ENCODE results near the gene RARS2.
"Not testable (repeated sequence)": the region's sequence is repeated elsewhere in the genome, so short reads cannot be mapped to it uniquely, and the experiment has no call there.

The RARS2 gene, protein sequence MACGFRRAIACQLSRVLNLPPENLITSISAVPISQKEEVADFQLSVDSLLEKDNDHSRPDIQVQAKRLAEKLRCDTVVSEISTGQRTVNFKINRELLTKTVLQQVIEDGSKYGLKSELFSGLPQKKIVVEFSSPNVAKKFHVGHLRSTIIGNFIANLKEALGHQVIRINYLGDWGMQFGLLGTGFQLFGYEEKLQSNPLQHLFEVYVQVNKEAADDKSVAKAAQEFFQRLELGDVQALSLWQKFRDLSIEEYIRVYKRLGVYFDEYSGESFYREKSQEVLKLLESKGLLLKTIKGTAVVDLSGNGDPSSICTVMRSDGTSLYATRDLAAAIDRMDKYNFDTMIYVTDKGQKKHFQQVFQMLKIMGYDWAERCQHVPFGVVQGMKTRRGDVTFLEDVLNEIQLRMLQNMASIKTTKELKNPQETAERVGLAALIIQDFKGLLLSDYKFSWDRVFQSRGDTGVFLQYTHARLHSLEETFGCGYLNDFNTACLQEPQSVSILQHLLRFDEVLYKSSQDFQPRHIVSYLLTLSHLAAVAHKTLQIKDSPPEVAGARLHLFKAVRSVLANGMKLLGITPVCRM
- 17.9 to 51.5 (median 37.2) reads per million in 17 experiments for total RNA-seq

DNA sequence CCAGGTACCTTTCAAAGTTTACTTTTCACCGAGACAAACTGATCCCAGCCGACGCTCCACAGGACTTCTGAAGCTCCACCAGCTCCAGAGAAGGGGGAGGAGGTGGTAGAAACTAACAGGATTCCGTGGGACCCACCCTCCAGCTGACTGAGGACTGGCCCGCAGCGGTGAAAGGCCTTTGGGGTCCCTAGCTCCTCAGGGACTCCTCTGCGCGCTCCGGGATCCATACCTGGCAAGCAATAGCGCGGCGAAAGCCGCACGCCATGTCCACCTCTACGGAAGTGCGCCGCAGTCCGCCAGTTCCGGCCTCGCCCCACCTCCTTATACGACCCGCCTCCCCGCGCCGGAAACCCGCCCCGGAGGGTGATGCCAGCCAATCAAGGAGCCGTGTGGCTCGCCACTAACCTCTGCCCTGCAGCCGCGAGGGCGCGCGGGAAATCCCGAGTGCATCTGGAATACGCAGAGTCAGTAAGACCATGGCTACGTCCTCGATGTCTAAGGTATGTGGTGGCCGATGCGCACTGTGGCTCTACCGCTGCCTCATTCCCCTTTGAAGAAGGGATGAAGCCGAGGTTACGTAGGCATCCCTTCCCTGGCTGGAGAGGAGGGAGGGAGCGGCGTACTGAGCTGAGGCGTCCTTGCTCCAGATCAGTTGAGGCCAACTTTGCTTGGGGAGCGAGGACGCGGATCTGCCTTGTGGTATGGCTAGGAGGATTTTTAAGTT lies at the start of gene RARS2, which contains the start of gene ORC3:
Gene RARS2 (minus strand): TSS at position 295 of the 724 bp plus-strand sequence. CDS start 30 bp downstream, at position 265.
Gene ORC3 (plus strand): TSS at position 443 of the 724 bp plus-strand sequence. CDS start 34 bp downstream, at position 477.
- DNase-seq: peak; percentile 97 to 98 (median 98)

DNA sequence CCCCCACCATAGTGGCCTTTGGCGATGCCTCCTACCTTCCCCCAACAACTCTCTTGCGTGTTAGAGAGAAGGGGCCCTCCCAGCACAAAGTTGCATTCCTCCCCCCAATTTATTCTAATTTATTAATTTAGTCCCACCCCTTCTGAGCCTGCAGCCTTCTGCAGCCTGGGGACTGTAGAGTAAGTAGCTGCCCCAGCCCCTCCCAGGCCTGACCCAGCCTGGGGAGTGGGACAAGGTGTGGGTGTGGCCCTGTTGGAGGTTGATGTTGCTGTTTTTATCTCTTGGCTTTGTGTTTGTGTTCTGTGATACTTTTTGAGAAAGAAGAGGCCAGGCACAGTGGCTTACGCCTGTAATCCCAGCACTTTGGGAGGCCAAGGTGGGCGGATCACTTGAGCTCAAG lies 49.6 kb upstream of the RARS2 start:
- DNase-seq: no peak

DNA sequence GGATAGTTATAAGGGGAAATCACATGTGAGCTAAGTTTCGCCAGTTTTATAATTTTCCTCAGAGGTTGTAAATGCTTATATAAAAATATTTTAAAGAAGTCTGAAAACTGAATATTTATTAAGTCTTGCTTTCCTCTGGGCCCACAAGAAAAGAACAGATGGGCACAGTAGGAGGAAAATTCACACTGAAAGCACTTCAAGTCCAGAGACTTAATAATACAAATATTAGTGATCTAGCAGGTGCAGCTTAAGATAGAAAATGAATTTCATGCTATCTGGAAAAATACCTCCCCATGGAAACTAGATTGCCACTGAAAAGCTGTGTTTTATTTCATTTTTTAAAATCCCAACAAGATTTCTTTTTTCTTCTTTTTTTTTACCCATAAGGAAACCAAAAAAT lies 47.3 kb upstream of the RARS2 start:
- DNase-seq: no peak

- DNase-seq: no peak
Observed at GRCh38 chr6:87636315-87636714, 46.5 kb upstream of the RARS2 start.

DNA sequence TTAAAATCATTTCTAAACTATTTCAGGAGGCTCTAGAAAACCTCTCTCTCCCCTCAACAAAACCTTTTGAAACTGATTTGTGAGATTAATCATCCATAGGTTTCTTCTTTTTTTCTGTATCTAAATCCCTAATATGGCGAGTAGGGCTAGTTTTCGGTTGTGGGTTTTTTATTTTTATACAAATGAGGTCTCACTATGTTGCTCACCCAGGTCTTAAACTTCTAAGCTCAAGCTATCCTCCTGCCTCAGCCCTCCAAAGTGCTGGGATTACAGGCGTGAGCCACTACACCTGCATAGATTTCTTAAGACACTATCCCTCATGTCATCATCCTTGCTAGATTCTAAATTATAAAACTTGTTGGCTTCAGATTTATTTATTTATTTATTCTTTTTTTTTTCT lies 44.1 kb upstream of the RARS2 start:
- no peak for DNase-seq

- DNase-seq: no peak
Observed at GRCh38 chr6:87630746-87631145, 41.0 kb upstream of the RARS2 start.

DNA sequence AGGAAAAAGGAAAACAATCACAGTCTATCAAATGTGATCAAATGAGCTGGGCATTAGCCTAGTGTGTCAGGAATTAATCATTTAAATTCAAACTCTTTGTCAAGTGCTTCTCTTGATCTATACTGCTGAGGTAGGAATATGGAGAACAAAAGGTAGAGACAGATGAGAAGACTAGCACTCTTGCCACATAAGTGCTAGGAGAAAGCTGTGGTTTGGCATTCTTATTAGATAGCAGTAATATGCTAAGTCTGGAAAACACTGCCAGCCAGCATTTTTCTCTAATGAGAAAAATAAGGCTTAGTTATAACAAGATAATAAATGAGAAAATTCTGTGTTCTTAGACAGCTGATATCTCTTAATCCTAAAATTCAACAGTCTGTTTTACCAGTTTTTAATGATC lies 39.1 kb upstream of the RARS2 start:
- no peak for DNase-seq

DNA sequence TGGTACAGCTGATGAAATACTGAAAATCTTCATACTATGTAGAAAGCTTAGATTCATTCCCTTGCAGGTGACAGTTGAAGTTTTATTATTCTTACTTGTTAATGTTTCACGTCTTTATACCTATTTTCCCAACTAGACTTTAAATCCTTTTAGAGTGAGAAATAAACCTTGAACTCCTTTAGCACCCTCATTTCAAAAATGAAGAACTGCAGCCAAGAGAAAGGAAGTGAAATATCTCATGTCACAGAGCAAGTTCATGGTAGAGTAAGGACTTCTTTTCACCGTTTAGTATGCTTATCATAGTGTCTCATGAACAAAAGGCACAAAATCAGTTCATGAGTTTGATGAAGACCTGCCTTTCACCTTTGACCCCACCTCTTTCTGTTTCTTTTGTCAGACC lies 38.6 kb upstream of the RARS2 start:
- peak in 2 of 4 experiments; percentile 16 for DNase-seq

- no peak for DNase-seq
Observed at GRCh38 chr6:87623248-87623647, 33.5 kb upstream of the RARS2 start.

- DNase-seq: no peak
Observed at GRCh38 chr6:87618531-87618930, 28.7 kb upstream of the RARS2 start.

DNA sequence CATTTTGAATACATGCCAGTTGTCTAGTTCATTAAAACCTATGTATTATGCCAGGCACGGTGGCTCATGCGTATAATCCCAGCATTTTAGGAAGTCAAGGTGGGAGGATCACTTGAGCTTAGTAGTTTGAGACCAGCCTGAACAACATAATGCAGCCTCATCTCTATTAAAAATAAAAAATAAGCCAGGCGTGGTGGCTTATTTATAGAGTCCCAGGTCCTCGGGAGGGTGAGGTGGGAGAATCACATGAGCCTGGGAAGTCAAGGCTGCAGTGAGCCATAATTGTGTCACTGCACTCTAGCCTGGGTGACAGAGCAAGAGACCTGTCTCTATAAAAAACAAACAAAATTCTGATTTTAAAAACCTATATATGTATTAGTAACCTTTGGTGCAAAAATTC lies 27.6 kb upstream of the RARS2 start:
- DNase-seq: no peak

DNA sequence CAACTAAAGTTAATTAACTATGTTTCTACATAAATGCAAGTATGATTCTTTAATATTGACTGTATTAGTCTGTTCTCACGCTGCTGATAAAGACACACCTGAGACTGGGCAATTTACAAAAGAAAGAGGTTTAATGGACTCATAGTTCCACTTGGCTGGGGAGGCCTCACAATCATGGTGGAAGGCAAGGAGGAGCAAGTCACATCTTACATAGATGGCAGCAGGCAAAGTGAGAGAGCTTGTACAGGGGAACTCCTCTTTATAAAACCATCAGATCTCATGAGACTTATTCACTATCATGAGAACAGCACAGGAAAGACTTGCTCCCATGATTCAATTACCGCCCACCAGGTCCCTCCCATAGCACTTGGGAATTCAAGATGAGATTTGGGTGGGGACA lies 23.2 kb upstream of the RARS2 start:
- not testable (repeated sequence) for DNase-seq

- DNase-seq: no peak
Observed at GRCh38 chr6:87608802-87609201, 19.0 kb upstream of the RARS2 start.

DNA sequence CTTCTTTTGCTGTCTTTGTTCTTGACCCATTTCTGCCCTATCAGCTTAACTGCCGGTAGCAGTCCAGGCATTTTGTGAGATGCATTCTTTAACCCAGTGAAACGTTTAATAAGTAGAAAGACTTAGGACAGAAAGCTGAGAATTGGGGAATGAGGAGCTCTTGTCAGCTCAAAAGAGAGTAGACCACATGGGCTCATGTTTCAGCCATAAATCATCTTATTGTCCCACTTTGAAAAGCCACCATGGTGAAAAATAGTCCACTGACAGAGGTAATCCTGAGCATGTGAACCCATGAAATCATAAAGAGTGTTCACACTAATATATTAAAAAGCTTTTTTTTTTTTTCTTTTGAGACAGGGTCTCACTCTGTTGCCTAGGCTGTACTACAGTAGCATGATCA lies 16.4 kb upstream of the RARS2 start:
- DNase-seq: no peak

DNA sequence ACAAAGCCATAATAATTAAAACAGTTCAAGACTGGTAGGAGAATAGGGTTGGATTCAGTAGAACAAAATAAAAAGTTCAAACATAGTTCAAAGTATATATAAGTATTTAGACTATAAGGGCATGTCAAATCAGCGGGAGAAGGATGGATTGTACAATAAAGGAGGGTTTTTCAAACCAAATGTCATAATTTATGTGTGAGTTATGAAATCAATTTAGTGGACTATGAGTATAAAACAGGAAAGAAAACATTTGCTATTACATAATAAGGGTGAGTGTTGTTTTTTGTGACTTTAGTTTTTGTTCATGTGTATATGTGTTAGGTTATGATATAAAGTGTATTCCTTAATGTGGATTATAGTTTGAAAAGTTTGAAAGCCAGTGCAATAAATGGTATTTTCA lies 10.8 kb upstream of the RARS2 start:
- DNase-seq: peak in 2 of 4 experiments; percentile 28 to 29

DNA sequence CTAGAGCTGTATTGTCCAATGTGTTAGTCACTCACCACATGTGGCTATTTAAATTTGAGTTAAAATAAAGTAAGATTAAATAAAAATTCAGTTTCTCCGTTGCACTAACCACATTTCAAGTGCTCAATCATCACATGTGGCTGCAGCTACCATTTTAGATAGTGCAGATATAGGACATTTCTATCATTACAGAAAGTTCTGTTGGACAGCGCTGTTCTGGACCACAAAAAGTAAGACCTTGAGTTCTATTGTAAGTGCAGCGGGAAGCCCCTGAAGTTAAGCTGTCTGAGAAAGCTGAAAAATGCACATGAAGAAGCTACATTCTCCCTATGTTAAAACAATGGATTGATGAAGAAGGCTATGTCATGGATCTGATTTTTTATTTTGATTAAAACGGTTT lies 1.2 kb upstream of the RARS2 start:
- no peak for DNase-seq

DNA sequence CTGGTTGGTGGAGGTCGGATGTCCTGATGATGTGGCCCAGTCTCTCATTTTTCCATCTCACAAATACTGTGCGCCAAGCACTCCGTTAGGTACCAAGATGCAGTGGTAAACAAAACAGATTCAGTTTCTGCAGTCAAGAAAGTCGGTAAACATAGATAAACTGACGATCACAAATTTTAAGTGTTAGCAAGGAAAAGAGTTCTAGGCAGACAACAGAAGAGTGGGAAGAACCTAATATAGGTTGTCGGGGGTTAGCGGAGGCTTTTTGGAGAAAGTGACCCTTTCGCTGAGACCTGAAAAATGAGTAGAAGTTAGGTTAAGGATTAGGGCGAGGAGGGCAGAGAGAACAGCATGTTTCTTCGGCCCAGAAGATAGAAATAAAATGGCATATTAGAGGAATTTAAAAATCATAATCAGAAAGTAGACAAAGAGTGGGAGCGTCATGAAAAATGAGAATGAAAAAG lies 662 bp upstream of the RARS2 start:
- no peak for DNase-seq

DNA sequence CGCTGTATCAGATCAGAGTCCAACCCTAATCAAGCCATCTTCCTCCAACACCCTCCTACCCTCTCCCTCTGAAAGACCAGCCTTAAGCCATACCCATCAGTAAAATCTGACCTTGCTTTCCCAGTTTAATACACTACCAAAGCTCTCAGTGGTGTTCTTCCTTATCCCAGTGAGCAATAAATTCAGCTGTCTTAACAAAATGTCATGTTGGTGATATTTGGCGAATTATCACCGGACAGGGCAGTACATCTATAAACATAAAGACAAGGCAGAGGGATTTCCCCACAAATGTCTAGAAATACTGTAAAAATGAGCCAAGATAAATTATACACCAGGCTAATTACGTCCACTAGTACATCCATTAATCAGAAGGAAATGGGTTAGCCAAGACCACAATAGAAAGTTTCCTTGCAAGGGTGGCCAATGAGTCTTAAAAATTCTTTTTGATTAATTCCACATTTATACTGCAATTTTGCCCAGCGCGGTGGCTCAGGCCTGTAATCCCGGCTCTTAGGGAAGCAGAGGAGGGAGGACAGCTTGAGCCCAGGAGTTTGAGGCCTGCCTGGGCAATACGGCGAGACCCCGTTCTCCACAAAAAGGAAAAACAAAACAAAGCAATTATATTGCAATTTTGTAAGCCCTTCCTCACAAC lies 905 bp downstream of the RARS2 start:
- peak in 3 of 4 experiments; percentile 4 to 29 (median 24) for DNase-seq

DNA sequence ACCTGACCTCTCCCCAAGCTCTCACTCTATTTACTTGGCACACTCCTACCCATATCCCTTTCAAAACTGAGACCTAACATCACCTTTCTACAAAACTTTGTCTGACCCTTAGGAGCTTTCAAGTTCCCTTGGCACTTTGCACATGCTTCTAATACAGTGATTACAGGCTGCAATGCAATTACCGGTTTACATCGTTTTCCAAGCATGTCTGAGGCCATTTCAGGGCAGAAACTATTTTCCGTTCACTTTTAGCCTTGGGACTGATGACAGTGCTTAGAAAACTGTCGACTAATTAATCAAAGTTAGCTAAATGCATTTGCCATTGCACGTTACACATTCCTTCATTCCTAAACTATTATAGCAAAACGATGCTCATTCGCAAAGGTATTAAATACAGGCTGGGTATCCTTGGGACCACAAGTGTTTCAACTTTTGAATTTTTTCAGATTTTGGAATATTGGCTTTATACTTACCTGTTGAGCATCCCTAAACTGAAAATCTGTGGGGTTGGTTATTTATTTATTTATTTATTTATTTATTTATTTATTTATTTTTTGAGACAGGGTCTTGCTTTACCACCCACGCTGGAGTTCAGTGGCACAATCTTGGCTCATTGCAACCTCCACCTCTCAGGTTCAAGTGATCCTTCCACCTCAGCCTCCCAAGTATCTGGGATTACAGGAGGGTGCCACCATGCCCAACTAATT lies 3.3 kb downstream of the RARS2 start:
- no peak for DNase-seq

- no peak for DNase-seq
Observed at GRCh38 chr6:87583822-87584221, 6.0 kb downstream of the RARS2 start.

DNA sequence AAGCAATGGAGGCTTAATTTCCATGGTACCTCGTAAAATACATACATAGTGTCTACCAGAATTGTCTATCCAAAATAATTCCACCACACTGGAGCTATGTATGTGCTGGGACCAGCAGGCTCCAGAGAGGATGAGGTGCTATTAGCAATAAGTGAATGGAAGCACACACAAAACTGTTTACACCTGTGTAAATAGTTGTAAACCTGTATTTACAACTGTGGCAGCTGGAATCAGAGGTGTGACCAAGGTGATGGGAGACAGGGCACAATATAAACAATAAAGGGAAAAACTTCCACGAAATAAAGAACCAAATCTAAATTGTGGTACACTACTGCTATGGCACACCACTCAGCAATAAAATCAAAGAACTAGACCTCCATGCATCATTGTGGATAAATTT lies 14.4 kb downstream of the RARS2 start:
- no peak for DNase-seq

- DNase-seq: no peak
Observed at GRCh38 chr6:87574237-87574804, 15.5 kb downstream of the RARS2 start.

Data from suppressor macrophage (primary cell).